ENCODE results near the gene PPP6R1. TPM values are rescaled to one million over a fixed set of nuclear protein-coding genes. Genes with fewer than 3 reads are reported as not detected.
A peak's percentile ranks its signal among the peaks of the same experiment; 100 is the strongest.

The PPP6R1 gene
- total and polyA plus RNA-seq, 2 of the 13 experiments (the other 11 are each of a cell fraction or from before 2014, with no cell fraction given), result 25.8 to 54.0 TPM

DNA sequence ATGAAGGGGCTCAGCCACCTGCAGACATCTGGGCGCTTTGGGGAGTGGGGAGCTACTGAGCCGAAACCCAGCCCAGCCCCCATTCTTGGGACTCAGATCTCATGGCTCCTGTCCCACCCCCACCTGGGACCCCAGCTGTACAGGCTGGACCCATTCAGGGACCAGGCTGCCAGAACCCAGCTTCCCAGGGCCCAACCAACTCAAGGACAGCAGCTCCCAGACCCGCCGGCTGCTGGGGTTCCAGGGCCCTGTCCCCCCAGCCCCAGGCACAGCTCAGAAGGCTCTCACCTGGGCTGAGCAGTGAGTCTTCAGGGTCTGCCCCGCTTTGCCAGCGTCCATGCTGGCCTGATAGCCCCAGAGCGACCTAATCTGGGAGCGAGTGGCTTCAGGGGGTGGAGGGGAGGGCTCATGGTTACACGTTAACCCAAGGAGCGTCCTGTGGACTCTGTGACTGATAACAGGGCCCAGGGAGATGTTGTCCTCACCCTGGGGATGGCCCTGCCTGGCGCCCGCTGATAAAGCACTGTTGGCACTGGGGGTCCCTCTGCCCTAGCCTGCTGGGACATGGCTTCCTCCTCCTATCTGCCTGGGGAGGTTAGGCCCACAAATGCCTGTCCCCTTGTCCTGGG is 30.3 kb downstream of the PPP6R1 start, which contains the start of gene TMEM86B (continued):
- TF ChIP-seq TP53 (CRISPR knock-in tag; conservative IDR thresholded peaks at IDR 0.05) (no peak), SMC3 (IDR thresholded peaks at IDR 0.05; ENCODE audit: low read length) (no peak), ZNF746 (CRISPR knock-in tag; IDR thresholded peaks at IDR 0.05) (no peak), ZNF605 (CRISPR knock-in tag; IDR thresholded peaks at IDR 0.05) (peak; percentile 72), ZNF713 (CRISPR knock-in tag; IDR thresholded peaks at IDR 0.05) (no peak), ZBTB3 (CRISPR knock-in tag; IDR thresholded peaks at IDR 0.05; ENCODE audit: borderline replicate concordance, low read depth) (no peak), ZNF460 (CRISPR knock-in tag; IDR thresholded peaks at IDR 0.05; ENCODE audit: borderline replicate concordance) (no peak), POLR2AphosphoS5 (IDR thresholded peaks at IDR 0.05; ENCODE audit: low read depth, low read length) (peak; percentile 73), ZNF24 (IDR thresholded peaks at IDR 0.05) (no peak), KMT2A (CRISPR knock-in tag; IDR thresholded peaks at IDR 0.05) (no peak), PCBP1 (IDR thresholded peaks at IDR 0.05; ENCODE audit: borderline replicate concordance, low read depth, low read length) (no peak), MXI1 (IDR thresholded peaks at IDR 0.05; ENCODE audit: borderline replicate concordance, low read depth, low read length) (peak; percentile 74; the same call in 2 of the 3 replicates), NKX3-1 (CRISPR knock-in tag; IDR thresholded peaks at IDR 0.05) (no peak), SALL2 (CRISPR knock-in tag; IDR thresholded peaks at IDR 0.05) (no peak), TCF7L2 (IDR thresholded peaks at IDR 0.05; ENCODE audit: low read depth, low read length) (no peak), ZNF619 (CRISPR knock-in tag; IDR thresholded peaks at IDR 0.05) (no peak), SRSF4 (IDR thresholded peaks at IDR 0.05; ENCODE audit: low read depth, low read length, poor library complexity, severe bottlenecking) (no peak), BHLHE40 (IDR thresholded peaks at IDR 0.05; ENCODE audit: low read length) (no peak), ZFYVE20 (CRISPR knock-in tag; IDR thresholded peaks at IDR 0.05; ENCODE audit: borderline replicate concordance, low read depth) (no peak), KDM3A (CRISPR knock-in tag; IDR thresholded peaks at IDR 0.05; ENCODE audit: low read depth) (no peak), ZNF749 (CRISPR knock-in tag; IDR thresholded peaks at IDR 0.05; ENCODE audit: borderline replicate concordance) (no peak), DDIT3 (CRISPR knock-in tag; IDR thresholded peaks at IDR 0.05) (no peak), JUNB (CRISPR knock-in tag; IDR thresholded peaks at IDR 0.05; ENCODE audit: borderline replicate concordance) (no peak), ZNF414 (CRISPR knock-in tag; IDR thresholded peaks at IDR 0.05) (peak; percentile 85), HNRNPLL (IDR thresholded peaks at IDR 0.05; ENCODE audit: low read depth, low read length, poor library complexity, severe bottlenecking) (no peak)
- TF ChIP-seq, protein P1, sequence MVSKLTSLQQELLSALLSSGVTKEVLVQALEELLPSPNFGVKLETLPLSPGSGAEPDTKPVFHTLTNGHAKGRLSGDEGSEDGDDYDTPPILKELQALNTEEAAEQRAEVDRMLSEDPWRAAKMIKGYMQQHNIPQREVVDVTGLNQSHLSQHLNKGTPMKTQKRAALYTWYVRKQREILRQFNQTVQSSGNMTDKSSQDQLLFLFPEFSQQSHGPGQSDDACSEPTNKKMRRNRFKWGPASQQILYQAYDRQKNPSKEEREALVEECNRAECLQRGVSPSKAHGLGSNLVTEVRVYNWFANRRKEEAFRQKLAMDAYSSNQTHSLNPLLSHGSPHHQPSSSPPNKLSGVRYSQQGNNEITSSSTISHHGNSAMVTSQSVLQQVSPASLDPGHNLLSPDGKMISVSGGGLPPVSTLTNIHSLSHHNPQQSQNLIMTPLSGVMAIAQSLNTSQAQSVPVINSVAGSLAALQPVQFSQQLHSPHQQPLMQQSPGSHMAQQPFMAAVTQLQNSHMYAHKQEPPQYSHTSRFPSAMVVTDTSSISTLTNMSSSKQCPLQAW (CRISPR knock-in tag; IDR thresholded peaks at IDR 0.05), result peak; percentile 98
